Mucosa of rectum (tissue), 2 donors: ENCODE results near the gene ABI3BP.

Experiments
- H3K27ac ChIP-seq, 2 donors: one replicate each; pipeline ENCODE4 v1.7.0; 2013; ENCODE audit warnings: inconsistent platforms in 2 of 2, low read depth in 2 of 2, low read length in 2 of 2
- H3K27me3 ChIP-seq, 2 donors: one replicate each; pipeline ENCODE4 v1.7.0; 2013; ENCODE audit warnings: low read length in 2 of 2; ENCODE audit not compliant: control insufficient read depth in 2 of 2, insufficient read depth in 2 of 2
- H3K36me3 ChIP-seq, 2 donors: one replicate each; pipeline ENCODE4 v1.7.0; 2013; ENCODE audit warnings: low read length in 2 of 2; ENCODE audit not compliant: control insufficient read depth in 2 of 2, insufficient read depth in 2 of 2
- H3K4me1 ChIP-seq, 2 donors: one replicate each; pipeline ENCODE4 v1.7.0; 2013; ENCODE audit warnings: low read length in 2 of 2, mild to moderate bottlenecking in 1 of 2; ENCODE audit not compliant: control insufficient read depth in 2 of 2, insufficient read depth in 2 of 2
- H3K4me3 ChIP-seq, 2 donors: one replicate each; pipeline ENCODE4 v1.7.0; 2013; ENCODE audit warnings: low read length in 2 of 2
- H3K9ac ChIP-seq, 2 donors: one replicate each; pipeline ENCODE4 v1.7.0; 2013; ENCODE audit warnings: low read length in 2 of 2, low read depth in 1 of 2, mild to moderate bottlenecking in 1 of 2
- H3K9me3 ChIP-seq, 2 donors: one replicate each; pipeline ENCODE4 v1.7.0; 2013; ENCODE audit warnings: low read length in 2 of 2; ENCODE audit not compliant: control insufficient read depth in 2 of 2
- donor health status: healthy.
- donor health status: Normal muscosa, but diverticular disease.

ABI3BP gene

GRCh38 chr3:100972301-100972844, 20.8 kb downstream of the ABI3BP start:
- Histone ChIP-seq H3K27ac (no peak overlapping the region), H3K9me3 (no peaks in the 10 kb centered on the region), H3K4me3 (no peak overlapping the region), H3K9ac (no peak overlapping the region), H3K27me3 (no peaks in the 10 kb centered on the region), H3K4me1 (no peaks in the 10 kb centered on the region), H3K36me3 (no peaks in the 10 kb centered on the region)

- Histone ChIP-seq H3K27ac (no peak overlapping the region), H3K4me3 (no peak overlapping the region), H3K27me3 (no peaks in the 10 kb centered on the region), H3K4me1 (no peaks in the 10 kb centered on the region), H3K9ac (no peak overlapping the region), H3K9me3 (no peaks in the 10 kb centered on the region), H3K36me3 (no peaks in the 10 kb centered on the region)
These were observed 21.4 kb downstream of the ABI3BP start for GRCh38 chr3:100971798-100972197.

- H3K27ac ChIP-seq: no peak overlapping the region
- no peak overlapping the region for H3K4me3 ChIP-seq
- H3K36me3 ChIP-seq: no peaks in the 10 kb centered on the region
- no peaks in the 10 kb centered on the region for H3K9me3 ChIP-seq
- no peaks in the 10 kb centered on the region for H3K27me3 ChIP-seq
- no peak overlapping the region for H3K9ac ChIP-seq
- H3K4me1 ChIP-seq: no peaks in the 10 kb centered on the region
These were observed 22.7 kb downstream of the ABI3BP start for GRCh38 chr3:100970477-100970990.

GRCh38 chr3:100968932-100969906, 24.0 kb downstream of the ABI3BP start:
- H3K9ac ChIP-seq: no peak overlapping the region
- no peaks in the 10 kb centered on the region for H3K4me1 ChIP-seq
- H3K27me3 ChIP-seq: no peaks in the 10 kb centered on the region
- no peaks in the 10 kb centered on the region for H3K36me3 ChIP-seq
- no peak overlapping the region for H3K4me3 ChIP-seq
- no peak overlapping the region for H3K27ac ChIP-seq
- H3K9me3 ChIP-seq: no peaks in the 10 kb centered on the region

GRCh38 chr3:100966807-100967206, 26.4 kb downstream of the ABI3BP start:
- no peaks in the 10 kb centered on the region for H3K4me1 ChIP-seq
- no peaks in the 10 kb centered on the region for H3K36me3 ChIP-seq
- no peaks in the 10 kb centered on the region for H3K9me3 ChIP-seq
- H3K4me3 ChIP-seq: no peak overlapping the region
- H3K27ac ChIP-seq: no peak overlapping the region
- no peaks in the 10 kb centered on the region for H3K27me3 ChIP-seq
- no peak overlapping the region for H3K9ac ChIP-seq

- no peaks in the 10 kb centered on the region for H3K27me3 ChIP-seq
- no peak overlapping the region for H3K4me3 ChIP-seq
- no peaks in the 10 kb centered on the region for H3K36me3 ChIP-seq
- H3K4me1 ChIP-seq: no peaks in the 10 kb centered on the region
- H3K9me3 ChIP-seq: no peaks in the 10 kb centered on the region
- no peak overlapping the region for H3K9ac ChIP-seq
- no peak overlapping the region for H3K27ac ChIP-seq
These were observed 27.2 kb downstream of the ABI3BP start for GRCh38 chr3:100966049-100966491.

- H3K4me1 ChIP-seq: no peaks in the 10 kb centered on the region
- no peaks in the 10 kb centered on the region for H3K9me3 ChIP-seq
- no peaks in the 10 kb centered on the region for H3K36me3 ChIP-seq
- no peak overlapping the region for H3K27ac ChIP-seq
- H3K9ac ChIP-seq: no peak overlapping the region
- no peaks in the 10 kb centered on the region for H3K27me3 ChIP-seq
- no peak overlapping the region for H3K4me3 ChIP-seq
These were observed 30.2 kb downstream of the ABI3BP start for GRCh38 chr3:100963041-100963440.

- no peak overlapping the region for H3K9ac ChIP-seq
- no peak overlapping the region for H3K27ac ChIP-seq
- no peaks in the 10 kb centered on the region for H3K36me3 ChIP-seq
- no peak overlapping the region for H3K4me3 ChIP-seq
- no peaks in the 10 kb centered on the region for H3K27me3 ChIP-seq
- no peaks in the 10 kb centered on the region for H3K4me1 ChIP-seq
- H3K9me3 ChIP-seq: no peaks in the 10 kb centered on the region
These were observed 35.8 kb downstream of the ABI3BP start for GRCh38 chr3:100957261-100957986.

- no peaks in the 10 kb centered on the region for H3K4me1 ChIP-seq
- H3K4me3 ChIP-seq: no peak overlapping the region
- no peaks in the 10 kb centered on the region for H3K27me3 ChIP-seq
- no peak overlapping the region for H3K9ac ChIP-seq
- no peak overlapping the region for H3K27ac ChIP-seq
- no peaks in the 10 kb centered on the region for H3K9me3 ChIP-seq
- no peaks in the 10 kb centered on the region for H3K36me3 ChIP-seq
These were observed 36.9 kb downstream of the ABI3BP start for GRCh38 chr3:100956276-100956675.

GRCh38 chr3:100954990-100955389, 38.2 kb downstream of the ABI3BP start:
- Histone ChIP-seq H3K27me3 (no peaks in the 10 kb centered on the region), H3K9ac (no peak overlapping the region), H3K9me3 (no peaks in the 10 kb centered on the region), H3K4me1 (no peaks in the 10 kb centered on the region), H3K36me3 (no peaks in the 10 kb centered on the region), H3K27ac (no peak overlapping the region), H3K4me3 (no peak overlapping the region)
